HuH-7 (cell line): ENCODE data around the gene IL20.
A peak's percentile ranks its signal among the peaks of the same experiment; 100 is the strongest.

Experiments used
- DNase-seq: peaks from one replicate; pipeline ENCODE4 v3.0.0; 2011; ENCODE audit warnings: low spot score

The IL20 gene

GRCh38 chr1:206904423-206905142 is 39.2 kb downstream of the IL20 start:
- no peak for DNase-seq

DNA sequence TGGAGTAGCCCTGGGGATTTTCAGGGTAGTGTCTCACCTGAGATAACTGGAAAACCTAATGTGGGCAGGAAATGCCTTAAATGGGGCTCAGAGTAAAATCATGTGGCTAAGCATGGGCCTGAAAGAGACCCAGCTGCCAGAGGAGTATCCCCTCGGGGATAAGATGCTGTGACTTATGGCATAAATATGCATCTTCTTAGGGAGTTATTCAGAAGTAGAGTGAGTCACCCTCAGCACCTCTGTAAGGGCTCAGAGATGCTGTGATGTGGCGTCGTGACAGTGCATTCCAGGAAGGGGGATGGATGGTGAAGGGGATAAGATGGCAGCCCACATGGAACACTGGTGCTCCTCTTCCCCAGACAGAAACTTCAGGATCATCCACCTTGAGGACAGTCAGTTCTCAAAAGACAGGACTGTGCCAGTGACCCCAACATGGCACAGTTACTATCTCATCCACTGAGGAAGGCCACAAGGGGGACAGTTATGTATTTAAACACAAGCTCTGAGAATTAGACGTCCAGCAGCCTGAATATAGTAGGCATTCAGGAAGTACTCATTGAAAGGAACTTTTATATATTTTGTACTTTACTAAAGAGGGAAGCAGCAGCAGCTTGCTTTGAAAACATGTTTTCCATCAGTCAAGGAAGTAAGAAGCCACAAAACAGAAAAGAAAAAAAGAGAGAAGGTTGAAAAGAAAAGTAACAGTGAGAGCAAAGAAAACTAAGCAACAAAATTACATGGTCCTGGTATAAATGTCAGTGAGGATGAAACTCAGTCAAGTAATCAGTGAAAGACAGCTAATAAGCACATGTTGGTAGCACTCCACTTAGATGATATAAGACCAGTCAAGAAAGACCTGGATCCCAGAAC is 40.1 kb downstream of the IL20 start:
- DNase-seq: no peak

DNA sequence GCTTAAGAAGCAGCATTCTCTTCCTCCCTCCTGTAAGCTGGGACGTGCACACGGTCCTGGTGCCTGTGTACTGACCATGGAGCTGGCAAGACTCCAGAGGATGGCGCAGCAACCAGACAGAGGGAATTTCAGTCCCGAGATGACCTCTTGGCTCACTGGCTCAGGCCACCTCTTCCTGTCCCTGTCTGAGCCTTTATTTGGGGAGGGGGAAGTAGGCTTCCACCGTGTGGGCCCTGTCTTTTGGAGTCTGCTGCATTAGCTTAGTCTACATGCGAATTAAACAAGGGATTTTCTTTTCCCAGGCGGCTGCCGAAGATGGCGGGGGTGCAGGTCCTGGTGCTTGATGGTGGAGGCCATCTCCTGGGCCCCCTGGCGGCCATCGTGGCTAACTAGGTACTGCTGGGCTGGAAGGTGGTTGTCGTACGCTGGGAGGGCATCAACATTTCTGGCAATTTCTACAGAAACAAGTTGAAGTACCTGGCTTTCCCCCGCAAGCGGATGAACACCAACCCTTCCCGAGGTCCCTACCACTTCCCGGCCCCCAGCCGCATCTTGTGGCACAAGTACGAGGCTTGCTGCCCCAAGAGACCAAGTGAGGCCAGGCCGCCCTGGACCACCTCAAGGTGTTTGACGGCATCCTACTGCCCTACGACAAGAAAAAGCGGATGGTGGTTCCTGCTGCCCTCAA is 42.0 kb downstream of the IL20 start:
- peak; percentile 77 for DNase-seq

GRCh38 chr1:206908038-206908437 is 42.6 kb downstream of the IL20 start:
- DNase-seq: no peak

GRCh38 chr1:206909161-206909882 is 43.9 kb downstream of the IL20 start:
- DNase-seq: peak; percentile 51

DNA sequence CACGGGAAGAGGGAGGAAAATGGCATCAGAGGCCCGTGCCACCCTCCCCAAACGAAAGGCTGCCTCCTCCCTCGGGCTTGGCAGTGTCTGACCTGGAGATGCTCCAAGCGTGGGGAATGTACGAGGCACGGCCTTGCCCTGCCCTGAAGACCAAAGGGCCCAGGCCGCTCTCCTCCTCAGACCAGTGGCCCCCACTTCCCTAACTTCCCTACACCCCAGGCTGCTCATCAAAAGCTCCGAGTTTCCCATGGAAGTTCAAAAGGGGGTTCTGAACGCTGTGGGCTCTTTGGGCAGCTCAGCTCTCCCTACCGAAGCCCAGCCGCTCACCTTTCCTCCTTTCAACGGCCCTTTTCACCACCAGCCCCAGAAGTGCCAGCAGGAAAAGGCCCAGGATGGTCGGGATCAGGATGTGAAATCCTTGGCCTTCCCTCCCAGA is 44.5 kb downstream of the IL20 start:
- DNase-seq: no peak

DNA sequence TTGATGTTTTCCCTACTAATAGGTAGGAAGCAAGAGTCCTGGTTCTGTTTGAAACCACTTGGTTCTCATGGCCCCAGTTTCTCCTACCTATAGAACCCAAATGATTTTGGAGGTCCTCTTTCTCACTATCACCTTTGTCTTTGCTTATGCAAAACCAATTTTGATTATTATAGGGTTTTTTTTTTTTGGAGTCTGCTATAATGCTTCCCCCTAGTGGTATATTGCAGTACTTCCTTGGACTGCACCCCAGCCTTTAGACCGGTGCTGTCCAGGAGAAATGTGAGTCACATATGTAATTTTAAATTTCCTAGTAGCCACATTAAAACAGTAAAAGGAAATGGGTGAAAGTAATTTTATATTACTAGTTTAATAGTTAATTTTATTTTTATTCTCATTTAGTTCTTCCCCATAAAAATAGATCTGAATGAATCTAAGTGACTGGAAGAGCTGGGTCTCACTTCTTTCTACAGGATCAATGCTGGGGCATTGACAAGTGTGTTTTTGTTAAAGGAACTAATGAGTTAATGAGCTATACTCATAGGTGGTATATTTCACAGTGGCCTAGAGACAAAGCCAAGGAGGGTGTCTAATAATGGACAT is 45.7 kb downstream of the IL20 start:
- DNase-seq: peak; percentile 64

DNA sequence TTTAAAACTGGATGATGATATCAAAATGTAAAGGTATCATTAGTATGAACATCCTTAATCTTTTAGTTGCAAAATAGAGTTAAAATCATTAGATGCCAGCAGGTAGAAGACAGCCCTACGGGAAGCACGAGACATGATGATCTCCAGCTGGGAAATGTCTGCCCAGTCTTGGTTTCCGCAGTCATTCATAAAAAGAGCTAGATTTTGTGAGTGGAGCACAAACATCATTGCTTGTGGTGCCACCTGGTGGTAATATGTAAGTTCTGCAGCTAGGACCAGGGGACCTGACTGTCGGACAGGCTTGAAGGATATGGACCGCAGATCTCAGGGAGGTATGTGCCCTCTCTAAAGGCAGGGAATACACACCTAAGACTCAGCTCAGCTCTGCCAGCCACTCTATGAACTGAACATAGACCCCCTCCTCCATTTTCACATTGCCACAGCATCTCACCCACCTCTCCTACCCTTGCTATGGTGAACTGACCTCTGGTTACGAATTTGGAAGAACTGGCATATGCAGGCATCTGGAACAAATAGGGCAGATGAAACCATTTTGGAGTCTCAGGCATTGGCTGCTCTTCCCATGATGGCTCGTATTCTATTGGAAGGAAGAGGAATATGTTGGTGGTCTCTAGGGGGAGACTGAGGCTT is 47.1 kb downstream of the IL20 start:
- DNase-seq: peak; percentile 71

DNA sequence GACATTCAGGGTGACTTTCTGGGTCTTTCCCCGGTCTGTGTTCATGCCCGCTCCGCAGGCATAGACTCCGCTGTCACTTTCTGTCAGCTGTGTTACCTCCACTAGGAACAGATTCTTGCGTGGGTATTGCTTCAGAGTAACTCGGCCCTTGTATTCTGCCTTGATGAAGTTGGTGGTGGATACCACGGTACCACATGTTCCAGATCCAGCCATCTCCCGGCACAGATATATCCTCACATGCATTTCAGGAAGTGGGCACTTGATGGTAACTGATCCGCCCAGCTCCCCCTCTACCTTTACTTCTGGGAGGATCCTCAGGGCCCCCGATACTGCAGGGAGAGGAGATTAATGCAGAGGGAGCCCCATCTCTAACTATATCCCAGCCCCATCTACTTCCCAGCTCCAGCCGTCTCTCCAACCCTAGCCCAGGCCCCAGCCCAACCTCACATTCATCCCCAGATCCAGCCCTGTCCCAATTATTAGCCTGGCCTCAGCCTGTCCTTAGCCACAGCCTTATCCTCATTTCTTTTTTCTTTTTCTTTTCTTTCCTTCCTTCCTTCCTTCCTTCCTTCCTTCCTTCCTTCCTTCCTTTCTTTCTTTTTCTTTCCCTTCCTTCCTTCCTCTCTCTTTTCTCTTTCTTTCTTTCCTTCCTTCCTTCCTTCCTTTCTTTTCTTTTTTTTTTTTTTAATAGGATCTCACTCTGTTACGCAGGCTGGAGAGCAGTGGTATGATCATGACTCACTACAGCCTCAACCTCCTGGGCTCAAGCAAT is 48.5 kb downstream of the IL20 start:
- DNase-seq: no peak

GRCh38 chr1:206915030-206915735 is 49.8 kb downstream of the IL20 start:
- DNase-seq: no peak

GRCh38 chr1:206916000-206916709 is 50.7 kb downstream of the IL20 start:
- DNase-seq: no peak

- DNase-seq: no peak
Observed at GRCh38 chr1:206918076-206918475, 52.7 kb downstream of the IL20 start.
